PFSK-1 (cell line): ENCODE results near the gene SCGB1D2.

Experiments
- FOXP2 ChIP-seq: optimal IDR thresholded peaks from 2 replicates; pipeline ENCODE3; 2011; ENCODE audit warnings: borderline replicate concordance, control low read depth, inconsistent platforms; ENCODE audit not compliant: insufficient read depth; ENCODE audit errors: extremely low read length, extremely low read depth
- POLR2AphosphoS5 ChIP-seq: IDR thresholded peaks from 2 replicates; pipeline ENCODE4 v1.6.1; 2012; ENCODE audit warnings: low read depth, mild to moderate bottlenecking, control low read depth, low read length, moderate library complexity
- REST ChIP-seq, 2 experiments: IDR thresholded peaks; 2 replicates each; pipeline versions ENCODE4 v1.6.1 to v1.8.0; 2011 to 2012; ENCODE audit warnings: low read depth in 2 of 2, low read length in 2 of 2, control low read depth in 1 of 2, inconsistent platforms in 1 of 2, mild to moderate bottlenecking in 1 of 2, moderate library complexity in 1 of 2; ENCODE audit not compliant: insufficient read depth in 1 of 2
- SIN3A ChIP-seq: IDR thresholded peaks from 2 replicates; pipeline ENCODE4 v1.6.1; 2012; ENCODE audit warnings: mild to moderate bottlenecking, low read length, moderate library complexity, borderline replicate concordance; ENCODE audit not compliant: insufficient read depth
- TAF1 ChIP-seq: IDR thresholded peaks from 2 replicates; pipeline ENCODE4 v1.6.1; 2012; ENCODE audit warnings: low read length, control low read depth, borderline replicate concordance; ENCODE audit not compliant: insufficient read depth

The SCGB1D2 gene

GRCh38 chr11:62273284-62273683 is 31.2 kb downstream of the SCGB1D2 start:
- TF ChIP-seq SIN3A = no peak
- TF ChIP-seq POLR2AphosphoS5 = no peak
- no peak for TF ChIP-seq TAF1
- no peak for TF ChIP-seq REST (IDR thresholded peaks at IDR 0.05; ENCODE audit: insufficient read depth in 1 of 2, low read depth in 2 of 2, low read length in 2 of 2)
- no peak for TF ChIP-seq FOXP2

GRCh38 chr11:62273789-62274275 is 31.8 kb downstream of the SCGB1D2 start:
- TF ChIP-seq SIN3A (no peak), REST (IDR thresholded peaks at IDR 0.05; ENCODE audit: insufficient read depth in 1 of 2, low read depth in 2 of 2, low read length in 2 of 2) (no peak), TAF1 (no peak), POLR2AphosphoS5 (no peak), FOXP2 (no peak)

- no peak for TF ChIP-seq FOXP2
These were observed 38.4 kb downstream of the SCGB1D2 start for GRCh38 chr11:62280452-62280851.
